ENCODE measurements around the gene BICD1. TPM values are rescaled to one million over a fixed set of nuclear protein-coding genes. Genes with fewer than 3 reads are reported as not detected.

The BICD1 gene
- total RNA-seq, 1 donor from 2014 or later, result 38.6 TPM

DNA sequence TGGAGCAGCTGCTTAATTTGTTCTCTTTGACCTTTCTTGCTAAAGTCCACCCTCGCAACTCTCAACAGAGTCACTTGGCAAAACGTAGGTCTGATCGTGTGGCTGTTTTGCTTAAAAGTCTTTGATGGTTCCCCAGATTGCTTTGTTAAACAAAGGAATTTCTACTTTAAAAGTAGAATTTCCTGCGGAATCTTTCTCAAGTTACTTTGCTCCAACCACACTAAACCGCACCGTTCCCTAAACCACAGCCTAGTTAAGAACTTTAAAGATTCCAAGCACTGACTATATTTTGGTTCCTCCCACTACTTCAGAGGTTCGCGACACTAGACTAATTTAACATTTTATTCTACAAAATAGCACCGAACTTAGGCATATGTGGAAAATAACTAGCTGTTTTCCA is 177.9 kb downstream of the BICD1 start:
- peaks cover 4% of the 10 kb centered on the region for H3K9me3 Mint-ChIP-seq
- H3K4me1 Mint-ChIP-seq, result peaks cover 8% of the 10 kb centered on the region
- no peak overlapping the region for H3K27ac Mint-ChIP-seq
- TF ChIP-seq, protein P1, sequence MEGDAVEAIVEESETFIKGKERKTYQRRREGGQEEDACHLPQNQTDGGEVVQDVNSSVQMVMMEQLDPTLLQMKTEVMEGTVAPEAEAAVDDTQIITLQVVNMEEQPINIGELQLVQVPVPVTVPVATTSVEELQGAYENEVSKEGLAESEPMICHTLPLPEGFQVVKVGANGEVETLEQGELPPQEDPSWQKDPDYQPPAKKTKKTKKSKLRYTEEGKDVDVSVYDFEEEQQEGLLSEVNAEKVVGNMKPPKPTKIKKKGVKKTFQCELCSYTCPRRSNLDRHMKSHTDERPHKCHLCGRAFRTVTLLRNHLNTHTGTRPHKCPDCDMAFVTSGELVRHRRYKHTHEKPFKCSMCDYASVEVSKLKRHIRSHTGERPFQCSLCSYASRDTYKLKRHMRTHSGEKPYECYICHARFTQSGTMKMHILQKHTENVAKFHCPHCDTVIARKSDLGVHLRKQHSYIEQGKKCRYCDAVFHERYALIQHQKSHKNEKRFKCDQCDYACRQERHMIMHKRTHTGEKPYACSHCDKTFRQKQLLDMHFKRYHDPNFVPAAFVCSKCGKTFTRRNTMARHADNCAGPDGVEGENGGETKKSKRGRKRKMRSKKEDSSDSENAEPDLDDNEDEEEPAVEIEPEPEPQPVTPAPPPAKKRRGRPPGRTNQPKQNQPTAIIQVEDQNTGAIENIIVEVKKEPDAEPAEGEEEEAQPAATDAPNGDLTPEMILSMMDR (IDR thresholded peaks at IDR 0.05; ENCODE audit: unreplicated experiment), result no peak
- DNase-seq (ENCODE audit: low spot score in 2 of 2, unreplicated experiment in 2 of 2), result no peak
- no peaks in the 10 kb centered on the region for H3K27me3 Mint-ChIP-seq (ENCODE audit: low read depth)
- H3K4me3 Mint-ChIP-seq, result no peak overlapping the region
- peaks cover 4% of the 10 kb centered on the region for H3K36me3 Mint-ChIP-seq

- H3K27me3 Mint-ChIP-seq (ENCODE audit: low read depth), result no peaks in the 10 kb centered on the region
- DNase-seq (ENCODE audit: low spot score in 2 of 2, unreplicated experiment in 2 of 2), result no peak
- no peak overlapping the region for H3K4me3 Mint-ChIP-seq
- TF ChIP-seq, protein P1 (IDR thresholded peaks at IDR 0.05; ENCODE audit: unreplicated experiment), result no peak
- peaks cover 4% of the 10 kb centered on the region for H3K36me3 Mint-ChIP-seq
- no peak overlapping the region for H3K27ac Mint-ChIP-seq
- peaks cover 11% of the 10 kb centered on the region for H3K4me1 Mint-ChIP-seq
- H3K9me3 Mint-ChIP-seq, result peaks cover 4% of the 10 kb centered on the region
Observed at GRCh38 chr12:32285021-32285420, 178.4 kb downstream of the BICD1 start.

GRCh38 chr12:32285489-32285888 is 178.8 kb downstream of the BICD1 start:
- TF ChIP-seq, protein P1 (IDR thresholded peaks at IDR 0.05; ENCODE audit: unreplicated experiment), result no peak
- Mint-ChIP-seq H3K27me3 (ENCODE audit: low read depth) (no peaks in the 10 kb centered on the region), H3K4me3 (no peak overlapping the region), H3K36me3 (peaks cover 4% of the 10 kb centered on the region), H3K27ac (peak overlapping the region; percentile 14), H3K9me3 (peaks cover 4% of the 10 kb centered on the region), H3K4me1 (peaks cover 16% of the 10 kb centered on the region)
- no peak for DNase-seq (ENCODE audit: low spot score in 2 of 2, unreplicated experiment in 2 of 2)

GRCh38 chr12:32290411-32290810 is 183.8 kb downstream of the BICD1 start:
- Mint-ChIP-seq H3K4me1 (peaks cover 20% of the 10 kb centered on the region), H3K4me3 (no peak overlapping the region), H3K36me3 (peaks cover 5% of the 10 kb centered on the region), H3K9me3 (peaks cover 4% of the 10 kb centered on the region), H3K27me3 (ENCODE audit: low read depth) (no peaks in the 10 kb centered on the region), H3K27ac (peak overlapping the region; percentile 21)
- no peak for DNase-seq (ENCODE audit: low spot score in 2 of 2, unreplicated experiment in 2 of 2)
- TF ChIP-seq, protein P1 (IDR thresholded peaks at IDR 0.05; ENCODE audit: unreplicated experiment), result no peak

GRCh38 chr12:32292151-32292550 is 185.5 kb downstream of the BICD1 start:
- Mint-ChIP-seq H3K36me3 (peaks cover 5% of the 10 kb centered on the region), H3K4me1 (peaks cover 14% of the 10 kb centered on the region), H3K27me3 (ENCODE audit: low read depth) (no peaks in the 10 kb centered on the region), H3K27ac (no peak overlapping the region), H3K9me3 (peaks cover 4% of the 10 kb centered on the region), H3K4me3 (no peak overlapping the region)
- no peak for DNase-seq (ENCODE audit: low spot score in 2 of 2, unreplicated experiment in 2 of 2)
- TF ChIP-seq, protein P1 (IDR thresholded peaks at IDR 0.05; ENCODE audit: unreplicated experiment), result no peak
